COLO829 (cell line): ENCODE measurements around the gene CTNND2.
"Not testable (repeated sequence)": the region's sequence is repeated elsewhere in the genome, so short reads cannot be mapped to it uniquely, and the experiment has no call there.

Experiments
- DNase-seq: peaks from one replicate; pipeline ENCODE4 v3.0.0; 2012; ENCODE audit warnings: low spot score

Gene CTNND2

DNA sequence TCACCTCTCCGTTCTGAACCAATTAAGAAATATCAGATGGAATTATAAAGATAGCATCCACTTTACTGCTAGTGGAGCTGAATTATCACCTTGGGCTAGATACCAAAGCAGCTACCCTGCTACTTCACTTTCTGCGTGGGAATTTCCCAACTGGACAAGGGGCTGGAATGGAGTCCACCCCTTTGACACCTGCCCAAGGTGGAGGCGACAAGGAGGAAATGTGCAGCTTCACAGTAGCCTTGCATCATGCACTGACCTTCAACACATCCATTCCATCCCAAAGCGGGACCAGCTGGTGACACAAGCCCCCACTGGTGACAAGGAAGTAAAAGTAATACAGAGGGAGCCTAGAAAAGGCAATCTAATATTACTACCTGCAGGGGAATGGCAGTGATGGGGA, 30.7 kb downstream of the CTNND2 start:
- no peak for DNase-seq

DNA sequence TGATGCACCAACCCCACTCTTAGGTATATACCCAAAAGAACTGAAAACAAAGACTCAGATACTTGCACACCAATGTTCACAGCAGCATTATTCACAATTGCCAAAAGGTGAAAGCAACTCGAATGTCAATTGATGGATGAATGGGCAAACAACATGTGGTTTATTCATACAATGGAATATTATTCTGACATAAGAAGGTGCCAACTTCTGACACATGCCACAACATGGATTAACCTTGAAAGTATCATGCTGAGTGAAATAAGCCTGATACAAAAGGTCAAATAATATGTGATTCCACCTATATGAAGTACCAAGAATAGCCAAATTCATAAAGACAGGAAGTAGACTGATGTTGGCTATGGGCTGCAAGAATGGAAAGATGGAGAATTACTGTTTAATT, 35.0 kb downstream of the CTNND2 start:
- DNase-seq: no peak

DNA sequence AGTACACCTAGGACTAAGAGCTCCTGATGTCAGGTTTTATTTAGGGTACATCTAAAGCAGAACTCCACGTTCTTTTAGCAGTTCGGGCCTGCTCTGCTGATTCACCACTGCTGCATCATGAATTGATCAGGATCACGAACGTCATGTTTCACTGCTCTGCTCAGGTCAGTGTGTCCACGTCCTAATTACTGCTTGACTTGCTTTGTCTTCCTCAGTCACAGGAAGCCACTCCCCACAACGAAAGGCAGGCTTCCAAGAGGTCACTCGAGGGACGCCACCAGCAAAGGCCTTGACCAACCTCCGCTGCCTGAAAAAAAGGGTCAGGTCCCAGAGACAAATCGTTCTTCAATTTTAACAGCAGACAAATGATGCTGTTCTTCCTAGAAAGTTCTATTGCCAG, 40.3 kb downstream of the CTNND2 start:
- no peak for DNase-seq

DNA sequence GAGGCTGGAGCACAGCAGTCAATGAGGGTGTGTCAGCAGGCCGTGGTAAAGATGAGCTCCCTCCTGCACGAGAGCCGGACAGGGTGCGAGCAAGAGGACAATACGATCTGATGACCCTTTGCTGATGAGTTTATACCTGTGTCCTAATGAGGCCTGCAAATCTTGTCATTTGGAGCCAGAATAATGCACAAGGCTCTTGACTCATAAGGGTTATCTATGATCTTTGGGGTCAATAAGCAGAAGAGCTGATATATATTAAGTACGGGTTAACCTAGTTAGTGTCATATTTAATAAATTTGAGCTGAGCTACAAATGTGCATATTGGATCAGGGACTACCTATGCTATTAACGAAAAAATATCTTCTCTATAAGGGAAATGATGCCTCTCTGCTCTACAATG, 46.9 kb downstream of the CTNND2 start:
- no peak for DNase-seq

DNA sequence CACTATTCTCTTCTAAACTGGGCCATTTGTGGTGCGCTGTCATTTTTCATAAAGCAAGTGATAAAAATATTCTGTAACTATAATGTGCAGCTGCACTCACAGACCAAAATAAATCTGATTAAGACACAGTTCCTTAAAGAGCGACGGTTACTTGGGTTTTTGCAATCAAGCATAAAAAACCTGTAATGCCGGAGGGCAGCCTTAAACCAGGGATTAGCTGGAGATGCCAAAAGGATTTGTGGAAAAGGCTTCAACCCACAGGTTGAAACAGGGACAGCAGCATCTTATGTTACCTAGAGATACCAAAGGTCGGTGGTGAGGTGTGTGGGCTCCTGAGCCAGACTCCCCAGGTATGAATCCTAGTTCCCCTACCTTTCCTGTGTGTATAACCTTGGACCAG, 49.3 kb downstream of the CTNND2 start:
- DNase-seq: no peak

DNA sequence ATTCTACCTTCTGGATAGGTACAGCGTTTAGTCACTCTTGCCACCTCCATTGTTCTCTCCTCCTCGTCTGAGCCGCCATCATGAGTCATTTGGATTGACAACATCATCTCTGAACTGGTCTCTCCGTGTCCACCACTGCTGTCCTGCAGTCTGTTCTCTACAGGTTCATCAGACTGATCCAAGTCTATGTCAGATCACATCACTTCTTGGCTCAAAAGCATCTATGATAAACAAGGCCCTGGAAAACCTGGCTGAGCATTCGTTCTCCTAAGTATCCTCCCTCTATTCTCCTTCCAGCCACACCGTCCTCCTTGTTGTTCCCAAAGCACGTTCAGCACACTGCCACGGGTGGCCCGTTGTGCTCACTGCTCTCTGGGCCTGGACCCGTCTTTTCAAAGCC, 50.5 kb downstream of the CTNND2 start:
- DNase-seq: no peak

DNA sequence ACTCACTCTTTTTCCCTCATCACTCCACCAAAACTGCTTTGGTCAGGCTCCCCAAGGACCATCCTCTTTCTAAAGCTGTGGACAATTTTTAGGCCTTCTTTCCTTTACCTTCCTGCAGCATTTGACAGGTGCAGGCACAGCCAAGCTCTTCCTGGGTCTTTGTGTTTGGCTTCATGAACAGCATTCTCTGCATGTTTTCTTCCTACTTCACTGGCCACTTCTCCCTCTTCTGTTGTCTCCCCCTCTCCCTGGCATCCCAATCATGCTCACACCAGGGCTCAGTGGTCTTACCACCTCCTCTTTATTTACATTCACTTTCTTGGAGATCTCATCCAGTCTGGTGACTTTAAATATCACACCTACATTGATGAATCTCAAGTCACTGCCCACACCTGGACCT, 51.1 kb downstream of the CTNND2 start:
- no peak for DNase-seq

DNA sequence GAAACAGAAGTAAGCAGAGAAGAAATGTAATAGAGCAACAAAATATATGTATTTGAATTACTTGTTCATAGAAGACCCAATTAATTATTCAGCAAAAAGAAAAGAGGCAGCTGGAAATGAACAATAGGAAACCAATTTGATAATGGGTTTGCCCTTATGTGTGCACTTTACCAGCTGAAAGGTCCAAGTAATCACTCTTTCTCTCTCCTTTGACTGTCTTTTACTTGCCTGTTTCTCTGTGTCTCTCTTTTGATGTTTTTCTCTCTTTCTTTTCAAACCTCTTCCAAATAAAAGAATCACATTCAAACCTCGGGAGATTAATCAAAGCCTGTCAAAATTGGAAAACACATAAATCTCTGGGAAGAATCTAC, 51.5 kb downstream of the CTNND2 start:
- no peak for DNase-seq

DNA sequence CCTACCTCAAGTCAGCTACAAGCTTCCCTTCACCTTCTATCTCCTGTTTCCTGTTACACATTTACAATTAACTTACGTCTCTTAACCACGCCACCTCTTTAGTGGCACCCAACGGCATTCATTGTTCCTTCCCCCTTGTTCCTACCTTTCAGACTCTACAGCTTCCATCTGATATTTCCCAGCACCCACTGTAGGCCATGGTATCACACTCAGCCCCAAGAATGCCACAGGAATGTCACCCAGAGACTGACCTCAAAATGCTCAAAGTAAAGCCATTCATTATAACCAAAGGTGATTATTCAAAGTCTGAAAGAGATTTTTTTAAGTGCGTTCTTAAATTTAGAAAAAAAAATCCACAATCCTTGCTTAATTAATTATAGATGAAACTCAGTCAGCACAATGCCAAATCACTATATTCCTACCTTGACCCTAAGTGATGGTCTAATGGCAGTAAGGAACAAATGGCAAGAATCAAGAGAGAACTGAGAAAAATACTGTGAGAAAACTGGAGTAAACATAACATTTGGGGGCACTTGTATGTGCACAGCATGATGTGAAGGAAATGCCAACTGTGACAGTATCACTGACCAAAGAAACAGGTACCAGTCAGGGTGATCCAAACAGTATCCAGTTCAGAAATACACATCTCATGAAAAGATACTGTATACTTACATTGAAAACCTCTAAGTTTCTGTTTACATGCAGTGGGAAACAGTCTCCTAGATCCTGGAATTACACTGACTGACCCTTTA, 52.1 kb downstream of the CTNND2 start:
- DNase-seq: no peak

DNA sequence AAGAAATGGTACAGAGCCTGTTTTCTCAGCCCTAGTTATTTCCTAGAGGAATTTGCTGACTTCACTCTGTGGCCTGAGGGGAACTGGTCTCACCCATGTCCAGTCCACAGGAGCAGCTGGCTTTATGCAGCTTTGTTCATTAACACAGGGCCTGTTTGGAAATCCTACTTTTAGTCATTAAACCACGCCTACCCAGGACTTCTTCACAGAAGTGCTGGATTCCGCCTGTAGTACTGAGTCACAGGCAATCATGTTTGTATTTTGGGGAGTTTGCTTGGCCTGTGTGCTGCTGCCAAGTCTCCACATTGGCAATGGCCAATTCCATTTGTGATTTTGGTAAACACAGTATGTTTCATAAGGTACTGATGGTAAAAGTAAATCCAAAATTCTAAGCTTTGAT, 52.8 kb downstream of the CTNND2 start:
- no peak for DNase-seq

DNA sequence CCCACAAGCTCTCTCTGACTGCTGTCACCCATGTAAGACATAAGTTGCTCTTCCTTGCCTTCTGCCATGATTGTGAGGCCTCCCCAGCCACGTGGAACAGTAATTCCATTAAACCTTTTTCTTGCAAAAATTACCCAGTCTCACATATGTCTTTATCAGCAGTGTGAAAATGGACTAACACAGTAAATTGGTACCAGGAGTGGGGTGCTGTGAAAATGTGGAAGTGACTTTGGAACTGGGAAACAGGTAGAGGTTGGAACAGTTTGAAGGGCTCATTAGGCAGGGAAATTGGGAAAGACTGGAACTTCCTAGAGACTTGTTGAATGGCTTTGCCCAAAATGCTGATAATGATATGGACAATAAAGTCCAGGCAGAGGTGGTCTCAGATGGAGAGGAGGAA, 75.7 kb downstream of the CTNND2 start:
- not testable (repeated sequence) for DNase-seq

DNA sequence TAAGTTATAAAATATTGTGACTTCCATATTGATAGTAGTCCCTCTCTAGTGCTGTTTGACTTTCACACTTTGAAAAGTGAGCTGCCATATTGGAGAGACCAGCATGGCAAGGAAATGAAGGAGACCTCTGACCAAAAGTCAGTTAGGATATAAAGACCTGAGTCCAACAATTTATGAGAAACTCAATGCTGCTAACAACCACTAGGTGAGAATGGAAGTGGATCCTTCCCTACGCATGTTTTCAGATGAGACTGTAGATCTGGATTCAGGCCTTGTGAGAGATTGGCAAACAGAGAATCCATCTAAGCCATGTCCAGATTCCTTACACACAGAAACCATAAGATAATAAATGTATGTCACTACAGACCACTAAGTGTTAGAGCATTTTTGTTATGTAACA, 81.6 kb downstream of the CTNND2 start:
- DNase-seq: no peak

DNA sequence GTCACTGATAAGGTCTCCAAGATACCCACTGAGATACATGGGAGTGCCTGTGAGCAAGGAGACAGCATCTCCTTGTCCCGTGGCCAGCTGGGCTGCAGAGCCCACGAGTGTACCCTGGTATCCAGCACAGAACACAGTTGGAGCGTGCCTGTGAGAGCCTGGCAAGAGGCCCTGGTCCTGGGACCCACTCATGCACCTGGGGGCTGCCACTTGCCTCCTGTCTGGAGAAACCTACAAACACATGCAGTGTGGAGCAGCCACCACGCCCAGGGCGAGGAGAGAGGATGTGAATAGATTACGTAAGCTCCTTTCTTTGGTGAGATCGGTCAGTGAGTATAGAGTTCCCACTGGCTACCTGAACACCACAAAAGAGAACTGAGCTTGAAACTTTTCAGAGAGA, 88.3 kb downstream of the CTNND2 start:
- no peak for DNase-seq

DNA sequence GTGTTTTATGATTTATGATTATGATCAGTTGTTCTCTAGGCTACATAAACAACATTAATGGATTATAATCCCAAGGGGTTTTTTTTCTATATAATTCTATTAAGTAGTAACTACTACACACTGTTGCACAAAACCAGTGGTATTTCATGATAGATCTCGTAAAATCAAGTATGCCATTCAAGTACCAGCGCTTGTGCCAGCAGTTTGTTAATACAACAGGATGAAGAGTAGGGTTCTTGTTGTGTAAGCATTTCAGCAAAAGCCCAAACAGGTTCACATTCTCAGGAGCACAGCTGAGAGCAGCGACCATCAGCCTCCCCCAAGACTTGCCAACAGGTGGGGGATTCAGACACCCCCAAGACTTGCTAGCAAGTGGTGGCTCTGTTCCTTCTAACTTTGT, 88.8 kb downstream of the CTNND2 start:
- DNase-seq: no peak

DNA sequence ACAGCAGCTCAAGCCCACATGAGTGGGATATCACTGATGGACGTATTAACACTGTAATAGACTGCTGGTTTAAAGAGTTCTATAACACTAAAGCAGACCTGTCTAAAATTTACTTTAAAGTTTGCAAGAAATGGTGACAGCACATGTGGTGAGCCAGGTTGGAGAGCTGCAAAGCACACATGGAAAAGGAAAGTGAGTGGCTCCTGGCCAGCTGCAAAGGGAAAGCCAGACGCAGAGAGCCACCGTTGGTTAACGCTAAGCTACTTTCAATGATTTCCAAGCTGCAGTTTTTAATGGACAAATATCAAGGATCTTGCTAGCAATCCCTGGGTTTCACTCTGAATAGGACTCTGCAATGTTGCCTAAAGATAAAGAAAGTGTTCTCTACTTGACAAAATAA, 89.9 kb downstream of the CTNND2 start:
- no peak for DNase-seq

DNA sequence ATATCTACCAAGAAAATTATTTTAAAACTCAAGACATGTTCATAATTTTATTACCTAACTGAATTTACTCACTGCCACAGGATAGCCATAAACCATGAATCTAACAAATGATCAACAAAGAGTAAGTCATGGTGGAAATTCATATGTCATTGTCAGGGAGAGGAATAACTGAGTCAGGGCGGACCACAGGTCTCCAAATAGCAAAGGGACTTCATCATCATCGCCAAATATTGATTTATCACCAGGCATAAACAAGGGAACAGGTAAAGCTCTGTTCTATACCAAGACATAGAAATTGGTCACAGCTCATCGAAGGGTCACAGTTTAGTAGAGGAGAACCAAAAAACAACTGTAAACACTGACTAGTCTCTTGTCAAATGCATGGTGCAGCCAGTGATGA, 94.8 kb downstream of the CTNND2 start:
- DNase-seq: no peak

DNA sequence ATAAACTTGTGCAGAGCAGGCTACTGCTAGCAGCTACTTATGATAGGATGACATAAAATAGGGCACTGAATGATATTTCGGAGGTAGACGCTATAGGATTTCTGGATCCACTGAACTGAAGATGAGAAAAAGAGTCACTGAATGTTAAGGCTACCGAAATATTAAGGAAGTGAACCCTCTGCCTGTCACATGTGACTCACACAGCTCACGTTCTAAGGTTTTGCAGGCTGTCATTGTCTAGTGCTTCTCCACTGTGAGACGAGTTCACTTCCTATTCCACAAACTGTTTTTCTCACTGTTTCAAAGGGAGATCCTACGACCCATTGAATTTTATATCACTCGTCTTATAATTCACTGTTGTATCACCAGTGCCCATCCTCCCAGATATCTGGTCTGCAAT, 100.8 kb downstream of the CTNND2 start:
- DNase-seq: no peak

DNA sequence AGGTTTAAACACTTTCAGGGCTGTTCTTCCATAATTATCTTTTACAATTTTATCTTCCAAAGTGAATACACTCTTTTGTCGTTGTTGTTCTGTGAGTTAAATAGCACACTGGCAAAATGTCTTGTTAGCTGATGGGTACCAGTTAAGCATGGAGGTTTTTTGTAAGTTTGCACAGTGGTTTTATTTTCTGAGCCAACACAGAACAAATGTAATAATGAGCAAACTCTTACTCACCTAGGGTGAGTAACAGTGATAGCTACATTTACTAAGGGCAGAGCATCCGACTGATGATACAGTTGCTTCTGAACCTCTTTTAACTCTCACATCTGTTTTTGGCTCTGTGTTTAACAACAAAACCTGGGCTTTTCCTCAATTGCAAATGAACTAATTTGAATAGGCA, 103.2 kb downstream of the CTNND2 start:
- DNase-seq: no peak

DNA sequence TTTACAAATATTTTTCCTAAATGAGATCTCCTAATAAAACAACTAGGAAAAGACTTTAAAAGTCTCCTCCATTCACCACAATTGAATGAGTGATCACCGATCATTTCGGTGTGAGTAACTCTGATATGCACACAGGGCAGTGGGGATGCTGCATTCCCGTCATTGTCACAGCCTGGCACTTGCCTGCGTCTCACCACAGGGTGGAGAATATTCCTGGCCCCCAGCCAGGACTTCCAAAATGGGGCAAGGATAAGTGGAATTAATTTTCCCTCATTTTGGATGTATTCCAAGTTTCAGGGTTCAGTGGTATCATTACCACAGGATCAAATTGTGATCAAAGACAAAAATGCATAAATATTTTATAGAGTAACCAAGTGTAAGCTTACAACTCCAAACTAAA, 107.1 kb downstream of the CTNND2 start:
- no peak for DNase-seq

DNA sequence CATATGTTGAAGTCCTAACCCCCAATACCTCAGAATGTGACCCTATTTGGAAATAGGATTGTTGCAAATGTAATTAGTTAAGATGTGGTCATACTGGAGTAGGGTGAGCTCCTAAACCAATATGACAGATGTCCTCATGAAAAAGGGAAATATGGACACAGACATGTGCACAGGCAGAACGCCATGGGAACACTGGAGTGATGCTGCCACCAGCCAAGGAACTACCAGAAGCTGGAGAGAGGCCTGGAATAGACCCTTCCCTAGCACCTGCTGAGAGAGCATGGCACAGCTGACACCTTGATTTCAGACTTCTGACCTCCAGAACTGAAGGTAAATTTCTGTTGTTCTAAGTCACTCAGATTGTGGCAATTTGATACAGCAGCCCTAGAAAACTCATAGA, 110.8 kb downstream of the CTNND2 start:
- no peak for DNase-seq

DNA sequence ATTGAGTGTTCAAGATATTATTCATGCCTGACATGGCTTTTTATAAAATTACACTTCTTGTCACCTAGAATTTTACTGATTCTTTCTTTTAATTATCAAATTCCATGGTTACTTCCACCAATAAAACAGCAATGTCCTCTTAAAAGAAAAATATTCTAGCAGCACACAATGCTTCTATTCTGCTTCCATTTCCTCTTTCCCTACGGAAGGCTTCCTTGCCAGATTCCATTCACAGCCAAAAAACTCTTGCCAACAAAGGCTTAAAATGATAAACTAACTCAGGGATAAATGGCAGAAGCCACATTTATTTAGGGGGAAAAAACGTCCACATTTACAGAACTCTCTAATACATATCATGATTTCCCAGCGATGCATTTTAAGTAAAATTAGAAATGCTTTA, 111.6 kb downstream of the CTNND2 start:
- no peak for DNase-seq

DNA sequence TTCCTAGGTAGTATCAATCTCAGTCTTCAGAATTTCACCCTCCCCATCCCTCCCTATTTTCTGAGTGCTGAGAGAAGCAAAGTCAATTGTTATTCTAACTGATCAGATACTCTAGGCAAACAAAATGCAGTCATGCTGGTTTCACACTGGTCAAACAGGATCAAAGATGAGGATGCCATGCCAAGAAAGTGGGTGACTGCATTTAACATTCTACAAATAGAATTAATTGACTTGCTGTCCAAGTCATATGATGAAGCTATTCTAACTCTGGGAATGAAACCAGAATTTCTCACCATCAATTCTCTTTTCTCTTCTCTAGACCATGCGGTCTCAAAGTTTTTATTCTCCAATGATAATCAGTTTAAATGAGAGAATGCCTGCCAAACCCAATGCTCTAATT, 112.5 kb downstream of the CTNND2 start:
- no peak for DNase-seq

DNA sequence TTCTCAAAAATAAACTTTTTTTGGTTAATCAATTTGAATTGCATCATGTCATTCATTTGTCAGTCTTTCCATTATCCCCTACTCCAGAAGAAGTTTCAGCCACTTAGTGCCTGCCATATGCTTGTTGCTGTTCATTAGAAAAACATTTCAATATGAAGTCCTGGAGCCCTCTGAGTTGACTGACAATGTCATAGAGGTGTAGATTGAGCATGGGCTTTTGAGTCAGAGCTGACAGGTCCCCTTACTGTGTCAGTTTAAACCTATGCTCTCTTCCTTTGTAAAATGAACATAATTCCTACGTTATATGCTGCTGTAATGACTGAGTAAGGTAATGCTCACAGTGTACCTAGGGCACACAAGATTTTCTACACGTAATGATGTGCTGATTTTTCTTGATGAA, 114.0 kb downstream of the CTNND2 start:
- no peak for DNase-seq

DNA sequence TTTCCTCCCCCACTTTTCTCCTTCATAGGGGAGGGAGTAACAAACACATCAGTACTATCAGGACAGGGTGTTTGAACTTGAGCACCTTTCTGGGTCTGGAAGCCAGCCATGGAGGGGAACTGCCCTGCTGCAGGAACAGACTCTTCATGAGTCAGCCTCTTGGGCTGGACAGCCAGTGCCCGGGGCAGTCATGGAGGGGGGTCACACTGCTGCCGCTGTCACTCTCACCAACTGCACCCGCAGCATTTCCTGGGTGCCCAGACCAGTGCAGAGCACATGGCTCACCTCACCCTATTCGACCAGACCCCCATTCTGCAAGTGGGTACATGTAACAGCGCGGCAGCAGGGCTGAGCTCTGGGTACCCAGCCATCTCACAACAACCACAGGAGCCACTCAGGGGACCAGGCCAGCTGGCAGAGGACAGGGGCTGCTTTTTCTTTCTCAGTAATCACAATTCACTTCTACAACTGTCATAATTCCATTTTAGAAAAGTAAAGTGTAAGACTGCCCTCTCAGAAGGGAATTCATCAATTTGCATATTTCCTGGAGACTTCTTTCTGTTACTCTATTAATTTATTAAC, 118.4 kb downstream of the CTNND2 start:
- DNase-seq: no peak
